DND-41 (cell line): ENCODE data around the gene TAGLN2.

Experiments used
- ATAC-seq: fragments of 200-7000 bp; cut with Tn5 transposase; 3 replicates; pipeline ENCODE4 v1.9.1; 2021; ENCODE audit warnings: low read depth; ENCODE audit not compliant: insufficient read depth
- DNase-seq: peaks from one replicate; pipeline ENCODE4 v3.0.0-alpha.2; 2020
- H2AFZ ChIP-seq: 2 replicates; pipeline ENCODE4 v1.6.0; 2012; ENCODE audit warnings: low read depth, low read length
- H3K27ac ChIP-seq: 2 replicates; pipeline ENCODE4 v1.5.1; 2012; ENCODE audit warnings: low read length, inconsistent platforms
- H3K27me3 ChIP-seq: fragments of 200-600 bp; sonication (generic); 2 replicates; pipeline ENCODE4 v1.6.0; 2012; ENCODE audit warnings: low read length, mild to moderate bottlenecking, inconsistent platforms; ENCODE audit not compliant: insufficient read depth, poor library complexity
- H3K36me3 ChIP-seq: 2 replicates; pipeline ENCODE4 v1.5.1; 2012; ENCODE audit warnings: low read length, inconsistent platforms; ENCODE audit not compliant: insufficient read depth
- H3K4me1 ChIP-seq: 2 replicates; pipeline ENCODE4 v1.5.1; 2012; ENCODE audit warnings: mild to moderate bottlenecking, low read length; ENCODE audit not compliant: insufficient read depth
- H3K4me2 ChIP-seq: 2 replicates; pipeline ENCODE4 v1.6.0; 2012; ENCODE audit warnings: mild to moderate bottlenecking, moderate library complexity, low read length, inconsistent platforms; ENCODE audit not compliant: insufficient read depth
- H3K4me3 ChIP-seq, 2 experiments: fragments of 200-600 bp in 1 of 2; shearing (Covaris generic) in 1 of 2; 2 replicates each; pipeline ENCODE4 v1.5.1; 2012 to 2016; ENCODE audit warnings: inconsistent platforms in 2 of 2, low read length in 2 of 2, mild to moderate bottlenecking in 2 of 2, low read depth in 1 of 2, moderate library complexity in 1 of 2
- H3K79me2 ChIP-seq: 2 replicates; pipeline ENCODE4 v1.6.0; 2012; ENCODE audit warnings: low read length, inconsistent platforms; ENCODE audit not compliant: insufficient read depth
- H3K9ac ChIP-seq: 2 replicates; pipeline ENCODE4 v1.6.0; 2012; ENCODE audit warnings: low read depth, mild to moderate bottlenecking, inconsistent platforms, low read length, moderate library complexity
- H3K9me3 ChIP-seq: 2 replicates; pipeline ENCODE4 v1.5.1; 2012; ENCODE audit warnings: low read length, moderate library complexity, mild to moderate bottlenecking, inconsistent platforms; ENCODE audit not compliant: insufficient read depth, severe bottlenecking
- H4K20me1 ChIP-seq: 2 replicates; pipeline ENCODE4 v1.6.0; 2012; ENCODE audit warnings: low read length; ENCODE audit not compliant: insufficient read depth
- EZH2 ChIP-seq: IDR thresholded peaks from 3 replicates; pipeline ENCODE4 v1.6.1; 2012; ENCODE audit warnings: borderline replicate concordance, low read depth, mild to moderate bottlenecking, moderate library complexity, low read length, inconsistent platforms; ENCODE audit not compliant: severe bottlenecking
- TF ChIP-seq, protein P1 (sequence below): IDR thresholded peaks from 2 replicates; pipeline ENCODE4 v1.5.1; 2012; ENCODE audit warnings: borderline replicate concordance, low read length, moderate library complexity, mild to moderate bottlenecking; ENCODE audit not compliant: poor library complexity, severe bottlenecking; ENCODE audit errors: extremely low read depth

TAGLN2 gene

DNA sequence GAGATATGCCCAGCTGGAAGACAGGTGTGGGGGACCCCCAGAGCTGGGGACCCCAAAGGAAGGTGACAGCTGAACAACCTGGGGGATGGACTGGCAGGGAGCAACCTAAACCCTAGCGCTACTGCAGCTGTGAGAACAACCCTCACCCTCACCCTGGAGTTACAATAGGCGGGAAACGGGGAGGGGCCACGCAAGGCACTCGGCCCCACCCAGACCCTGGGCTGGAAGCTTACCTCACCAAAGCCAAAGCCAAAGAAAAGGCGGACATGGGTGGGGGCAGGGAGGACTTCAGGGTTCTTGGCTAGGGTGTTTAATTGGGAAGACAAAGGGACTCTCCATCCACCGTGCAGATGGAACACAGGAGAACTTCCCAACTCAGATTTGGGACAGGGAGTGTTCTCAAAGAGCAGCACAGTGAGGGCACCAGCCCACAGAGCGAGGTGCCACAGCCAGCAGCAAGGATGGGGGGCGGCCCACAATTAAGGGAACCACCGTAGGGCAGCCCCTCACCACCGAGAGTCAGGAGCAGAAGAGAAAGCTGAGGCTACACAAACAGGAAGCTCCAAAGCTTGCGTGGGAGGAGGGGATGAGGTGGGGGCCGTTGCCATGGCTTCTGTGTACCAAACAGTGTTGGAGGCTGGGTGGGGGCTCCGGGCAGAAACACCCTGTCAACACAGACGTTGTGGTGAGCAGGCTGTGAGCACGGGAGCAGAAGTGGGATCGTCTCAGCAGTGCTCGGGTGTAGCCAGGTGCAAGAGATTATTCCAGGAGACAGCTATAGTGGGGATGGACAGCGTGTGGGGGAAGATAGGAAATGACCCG, 1.9 kb downstream of the TAGLN2 start:
- H3K9me3 ChIP-seq = no peaks in the 10 kb centered on the region
- peak overlapping the region; percentile 88 for H3K4me2 ChIP-seq
- peaks cover 24% of the 10 kb centered on the region for H3K36me3 ChIP-seq
- peaks cover 57% of the 10 kb centered on the region for H4K20me1 ChIP-seq
- H3K4me1 ChIP-seq = peaks cover 51% of the 10 kb centered on the region
- peaks cover 46% of the 10 kb centered on the region for H3K79me2 ChIP-seq
- H3K27me3 ChIP-seq = no peaks in the 10 kb centered on the region
- H2AFZ ChIP-seq = peak overlapping the region; percentile 54; the same call in 1 of the 2 replicates
- no peak for TF ChIP-seq EZH2
- peak; percentile 67 for ATAC-seq
- H3K27ac ChIP-seq = peak overlapping the region; percentile 68
- peak overlapping the region; percentile 74 for H3K9ac ChIP-seq
- peak; percentile 88 for DNase-seq
- peak overlapping the region; percentile 28 to 77; a peak in 3 of 4 replicates for H3K4me3 ChIP-seq

DNA sequence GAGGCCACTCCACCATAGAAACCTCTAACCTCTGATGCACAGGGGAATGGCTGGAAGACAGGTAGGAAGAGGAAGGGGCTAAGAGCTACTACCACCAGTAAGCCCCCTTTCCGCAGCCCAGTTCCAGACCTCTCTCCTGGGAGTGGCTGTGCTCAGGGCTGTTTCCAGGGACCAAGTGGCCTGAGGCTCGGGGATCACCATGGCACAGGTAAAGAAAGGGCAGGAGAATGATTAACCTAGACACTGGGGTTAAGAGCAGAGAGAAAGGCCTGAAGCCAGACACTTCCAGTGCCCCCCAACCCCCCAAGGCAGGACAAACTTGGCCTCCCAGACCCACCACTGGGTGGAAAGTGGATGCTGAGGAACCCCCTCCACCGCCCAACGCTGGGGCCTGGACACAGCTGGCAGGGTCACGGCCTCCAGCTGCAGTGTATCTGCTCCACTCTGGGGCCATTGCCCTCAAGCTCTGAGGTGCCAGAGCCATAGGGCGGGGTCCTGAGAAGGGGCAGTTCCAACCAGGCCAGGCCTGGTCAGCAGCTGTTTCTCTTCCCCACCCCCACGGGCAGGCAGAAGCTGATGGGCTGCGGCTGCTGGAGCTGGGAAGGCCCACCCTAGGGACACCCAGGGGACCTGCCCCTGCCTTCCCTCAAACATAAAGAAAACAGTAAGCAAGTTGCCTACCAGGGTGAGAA, 2.6 kb downstream of the TAGLN2 start:
- peak overlapping the region in 1 of 2 experiments; percentile 77; a peak in 2 of 4 replicates for H3K4me3 ChIP-seq
- H2AFZ ChIP-seq = no peak overlapping the region
- DNase-seq (no peak), ATAC-seq (no peak)
- H3K4me1 ChIP-seq = peaks cover 51% of the 10 kb centered on the region
- H3K27ac ChIP-seq = peak overlapping the region; percentile 58
- peaks cover 46% of the 10 kb centered on the region for H3K79me2 ChIP-seq
- H3K27me3 ChIP-seq = no peaks in the 10 kb centered on the region
- peak overlapping the region; percentile 27; the same call in 1 of the 2 replicates for H3K9ac ChIP-seq
- peaks cover 58% of the 10 kb centered on the region for H4K20me1 ChIP-seq
- no peaks in the 10 kb centered on the region for H3K9me3 ChIP-seq
- H3K4me2 ChIP-seq = peak overlapping the region; percentile 88
- peaks cover 32% of the 10 kb centered on the region for H3K36me3 ChIP-seq
- TF ChIP-seq EZH2 = no peak
- TF ChIP-seq, protein P1, sequence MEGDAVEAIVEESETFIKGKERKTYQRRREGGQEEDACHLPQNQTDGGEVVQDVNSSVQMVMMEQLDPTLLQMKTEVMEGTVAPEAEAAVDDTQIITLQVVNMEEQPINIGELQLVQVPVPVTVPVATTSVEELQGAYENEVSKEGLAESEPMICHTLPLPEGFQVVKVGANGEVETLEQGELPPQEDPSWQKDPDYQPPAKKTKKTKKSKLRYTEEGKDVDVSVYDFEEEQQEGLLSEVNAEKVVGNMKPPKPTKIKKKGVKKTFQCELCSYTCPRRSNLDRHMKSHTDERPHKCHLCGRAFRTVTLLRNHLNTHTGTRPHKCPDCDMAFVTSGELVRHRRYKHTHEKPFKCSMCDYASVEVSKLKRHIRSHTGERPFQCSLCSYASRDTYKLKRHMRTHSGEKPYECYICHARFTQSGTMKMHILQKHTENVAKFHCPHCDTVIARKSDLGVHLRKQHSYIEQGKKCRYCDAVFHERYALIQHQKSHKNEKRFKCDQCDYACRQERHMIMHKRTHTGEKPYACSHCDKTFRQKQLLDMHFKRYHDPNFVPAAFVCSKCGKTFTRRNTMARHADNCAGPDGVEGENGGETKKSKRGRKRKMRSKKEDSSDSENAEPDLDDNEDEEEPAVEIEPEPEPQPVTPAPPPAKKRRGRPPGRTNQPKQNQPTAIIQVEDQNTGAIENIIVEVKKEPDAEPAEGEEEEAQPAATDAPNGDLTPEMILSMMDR = no peak

DNA sequence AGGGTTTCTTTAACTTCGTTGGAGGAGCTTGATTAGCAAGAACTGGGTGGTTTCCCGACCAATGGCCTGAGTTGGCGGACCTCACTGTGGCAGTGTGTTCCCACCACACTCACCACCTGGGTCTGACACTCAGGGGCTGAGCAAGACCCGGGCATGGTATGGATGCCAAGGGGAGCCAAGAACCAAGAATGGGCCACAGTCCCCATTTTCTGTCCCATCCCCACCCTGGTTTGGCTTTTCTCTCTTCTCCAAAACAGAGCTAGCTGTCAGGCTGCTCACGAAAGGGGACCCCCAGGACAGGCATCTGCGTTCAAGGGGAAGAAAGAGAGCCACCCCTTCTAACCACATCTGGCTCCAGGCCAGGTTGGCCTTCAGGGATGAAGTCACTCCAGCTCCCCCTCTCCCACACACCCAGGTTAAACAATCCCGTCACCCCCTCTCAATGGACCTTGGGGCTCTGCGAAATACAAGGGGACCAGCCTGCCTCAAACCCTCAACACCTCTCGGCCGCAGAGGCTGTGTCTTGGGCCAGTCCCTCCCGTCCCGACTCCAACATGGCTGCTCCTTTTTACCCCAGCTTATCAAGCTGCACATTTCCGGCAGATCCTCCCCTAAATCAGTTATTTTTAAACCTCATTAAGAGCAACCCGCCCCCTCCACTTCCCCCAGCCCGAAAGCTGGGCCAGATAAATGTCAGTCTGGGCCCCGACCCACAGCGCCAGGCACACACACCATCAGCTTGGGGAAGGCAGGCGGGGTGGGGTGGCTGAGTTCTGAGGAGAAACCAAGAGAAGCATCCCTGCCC, 3.4 kb downstream of the TAGLN2 start:
- H3K79me2 ChIP-seq = peaks cover 46% of the 10 kb centered on the region
- ATAC-seq (no peak), DNase-seq (no peak)
- TF ChIP-seq, protein P1 = no peak
- TF ChIP-seq EZH2 = no peak
- peaks cover 51% of the 10 kb centered on the region for H3K4me1 ChIP-seq
- H3K4me2 ChIP-seq = peak overlapping the region; percentile 88; the same call in 1 of the 2 replicates
- H2AFZ ChIP-seq = no peak overlapping the region
- H3K36me3 ChIP-seq = peaks cover 36% of the 10 kb centered on the region
- H3K4me3 ChIP-seq = no peak overlapping the region
- no peak overlapping the region for H3K9ac ChIP-seq
- H3K27ac ChIP-seq = peak overlapping the region; percentile 5; the same call in 1 of the 2 replicates
- no peaks in the 10 kb centered on the region for H3K27me3 ChIP-seq
- no peaks in the 10 kb centered on the region for H3K9me3 ChIP-seq
- peaks cover 60% of the 10 kb centered on the region for H4K20me1 ChIP-seq
